Measurements from ENCODE around the gene IRS2. TPM values are rescaled to one million over a fixed set of nuclear protein-coding genes. Genes with fewer than 3 reads are reported as not detected.

Gene IRS2
- polyA plus RNA-seq, 1 donor (not counting 4 experiments of a cell fraction or from before 2014, with no cell fraction given): 2.3 TPM

- H3K9me1 ChIP-seq (ENCODE audit: control insufficient read depth, extremely low read depth, insufficient read depth, low read length): peaks cover 2% of the 10 kb centered on the region
- H3K4me1 ChIP-seq (ENCODE audit: control insufficient read depth, extremely low read depth, insufficient read depth, low read length): peaks cover 46% of the 10 kb centered on the region
- FAIRE-seq (no peak), DNase-seq (ENCODE audit: low read depth, low spot score) (no peak)
- H3K4me3 ChIP-seq (ENCODE audit: control insufficient read depth in 2 of 3, extremely low read depth in 1 of 3, insufficient read depth in 2 of 3, low read depth in 1 of 3, low read length in 3 of 3): peak overlapping the region in 2 of 3 experiments; percentile 82 to 86
- H2AFZ ChIP-seq (ENCODE audit: control insufficient read depth, low read length): no peak overlapping the region
- peak overlapping the region; percentile 22 for H3K9ac ChIP-seq (ENCODE audit: control insufficient read depth, extremely low read depth, insufficient read depth, low read length)
- peaks cover 5% of the 10 kb centered on the region for H4K20me1 ChIP-seq (ENCODE audit: control insufficient read depth, extremely low read depth, insufficient read depth, low read length)
- no peak overlapping the region for H3K27ac ChIP-seq (ENCODE audit: control insufficient read depth, insufficient read depth, low read length)
- H3K9me3 ChIP-seq (ENCODE audit: control insufficient read depth, low read depth, low read length): no peaks in the 10 kb centered on the region
- H3K4me2 ChIP-seq (ENCODE audit: control insufficient read depth, extremely low read depth, insufficient read depth, low read depth, low read length): peak overlapping the region; percentile 96
- dilution Hi-C loops (cut with MboI; ENCODE audit: extremely low pct_ligation_motif_present, low sequenced_read_pairs): no loop called here
- peaks cover 0 to 4% of the 10 kb centered on the region in 2 experiments for H3K36me3 ChIP-seq (ENCODE audit: control insufficient read depth in 2 of 2, extremely low read depth in 1 of 2, insufficient read depth in 2 of 2, low read length in 2 of 2)
- H3K27me3 ChIP-seq (ENCODE audit: control insufficient read depth, extremely low read depth, insufficient read depth, low read length): no peaks in the 10 kb centered on the region
- TF ChIP-seq EZH2 (IDR thresholded peaks at IDR 0.05; ENCODE audit: low read length): no peak
- TF ChIP-seq, protein P1, sequence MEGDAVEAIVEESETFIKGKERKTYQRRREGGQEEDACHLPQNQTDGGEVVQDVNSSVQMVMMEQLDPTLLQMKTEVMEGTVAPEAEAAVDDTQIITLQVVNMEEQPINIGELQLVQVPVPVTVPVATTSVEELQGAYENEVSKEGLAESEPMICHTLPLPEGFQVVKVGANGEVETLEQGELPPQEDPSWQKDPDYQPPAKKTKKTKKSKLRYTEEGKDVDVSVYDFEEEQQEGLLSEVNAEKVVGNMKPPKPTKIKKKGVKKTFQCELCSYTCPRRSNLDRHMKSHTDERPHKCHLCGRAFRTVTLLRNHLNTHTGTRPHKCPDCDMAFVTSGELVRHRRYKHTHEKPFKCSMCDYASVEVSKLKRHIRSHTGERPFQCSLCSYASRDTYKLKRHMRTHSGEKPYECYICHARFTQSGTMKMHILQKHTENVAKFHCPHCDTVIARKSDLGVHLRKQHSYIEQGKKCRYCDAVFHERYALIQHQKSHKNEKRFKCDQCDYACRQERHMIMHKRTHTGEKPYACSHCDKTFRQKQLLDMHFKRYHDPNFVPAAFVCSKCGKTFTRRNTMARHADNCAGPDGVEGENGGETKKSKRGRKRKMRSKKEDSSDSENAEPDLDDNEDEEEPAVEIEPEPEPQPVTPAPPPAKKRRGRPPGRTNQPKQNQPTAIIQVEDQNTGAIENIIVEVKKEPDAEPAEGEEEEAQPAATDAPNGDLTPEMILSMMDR (optimal IDR thresholded peaks at IDR 0.05 in 1 of 3, IDR thresholded peaks at IDR 0.05 in 1 of 3, conservative IDR thresholded peaks at IDR 0.05 in 1 of 3; ENCODE audit: extremely low read depth in 1 of 3, insufficient read depth in 2 of 3, low read length in 3 of 3): no peak
- H3K79me2 ChIP-seq (ENCODE audit: control insufficient read depth, insufficient read depth, low read length): peaks cover 92% of the 10 kb centered on the region
Measured at GRCh38 chr13:109779876-109780510, 6.4 kb downstream of the IRS2 start.

DNA sequence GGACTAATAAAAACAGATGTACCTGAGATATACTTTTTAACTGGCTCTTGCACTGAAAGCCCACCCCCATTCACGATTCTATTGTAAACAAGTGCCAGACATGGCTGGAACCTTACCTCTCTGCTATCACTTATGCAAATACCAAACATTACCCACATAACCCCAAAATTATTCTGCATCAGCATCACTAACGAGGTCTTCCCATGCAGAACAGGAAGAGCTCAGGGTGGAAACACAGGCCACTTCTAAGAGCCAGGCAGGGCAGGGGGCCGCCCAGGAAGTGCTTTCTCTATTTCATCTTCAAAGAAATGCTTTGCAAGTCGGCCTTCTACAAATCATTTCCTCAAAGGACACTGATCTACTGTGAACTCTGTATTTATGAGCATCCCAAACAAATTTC, 7.3 kb downstream of the IRS2 start:
- Histone ChIP-seq H3K79me2 (ENCODE audit: control insufficient read depth, insufficient read depth, low read length) (peaks cover 95% of the 10 kb centered on the region), H4K20me1 (ENCODE audit: control insufficient read depth, extremely low read depth, insufficient read depth, low read length) (peaks cover 5% of the 10 kb centered on the region), H3K36me3 (ENCODE audit: control insufficient read depth in 2 of 2, extremely low read depth in 1 of 2, insufficient read depth in 2 of 2, low read length in 2 of 2) (peaks cover 0 to 4% of the 10 kb centered on the region in 2 experiments), H3K9me1 (ENCODE audit: control insufficient read depth, extremely low read depth, insufficient read depth, low read length) (peaks cover 2% of the 10 kb centered on the region), H2AFZ (ENCODE audit: control insufficient read depth, low read length) (no peak overlapping the region), H3K4me2 (ENCODE audit: control insufficient read depth, extremely low read depth, insufficient read depth, low read depth, low read length) (peak overlapping the region; percentile 96), H3K9me3 (ENCODE audit: control insufficient read depth, low read depth, low read length) (no peaks in the 10 kb centered on the region), H3K27me3 (ENCODE audit: control insufficient read depth, extremely low read depth, insufficient read depth, low read length) (no peaks in the 10 kb centered on the region), H3K27ac (ENCODE audit: control insufficient read depth, insufficient read depth, low read length) (no peak overlapping the region), H3K4me1 (ENCODE audit: control insufficient read depth, extremely low read depth, insufficient read depth, low read length) (peaks cover 46% of the 10 kb centered on the region), H3K9ac (ENCODE audit: control insufficient read depth, extremely low read depth, insufficient read depth, low read length) (no peak overlapping the region), H3K4me3 (ENCODE audit: control insufficient read depth in 2 of 3, extremely low read depth in 1 of 3, insufficient read depth in 2 of 3, low read depth in 1 of 3, low read length in 3 of 3) (peak overlapping the region in 1 of 3 experiments; percentile 1)
- FAIRE-seq: peak; percentile 13
- dilution Hi-C loops (cut with MboI; ENCODE audit: extremely low pct_ligation_motif_present, low sequenced_read_pairs): no loop called here
- TF ChIP-seq EZH2 (IDR thresholded peaks at IDR 0.05; ENCODE audit: low read length): no peak
- TF ChIP-seq, protein P1 (optimal IDR thresholded peaks at IDR 0.05 in 1 of 3, IDR thresholded peaks at IDR 0.05 in 1 of 3, conservative IDR thresholded peaks at IDR 0.05 in 1 of 3; ENCODE audit: extremely low read depth in 1 of 3, insufficient read depth in 2 of 3, low read length in 3 of 3): no peak
- no peak for DNase-seq (ENCODE audit: low read depth, low spot score)
